ENCODE results near the gene WDFY1. TPM values are rescaled to one million over a fixed set of nuclear protein-coding genes. Genes with fewer than 3 reads are reported as not detected.

WDFY1 gene
- total and polyA plus RNA-seq, 2 donors (not counting 1 experiment from before 2014, with no cell fraction given), result 28.8 to 76.0 TPM

GRCh38 chr2:223900066-223900465 is 45.1 kb downstream of the WDFY1 start:
- WGBS (ENCODE audit: insufficient coverage), result no CpG with 5 or more reads among the region's 6 CpGs
- no peak overlapping the region for H3K9ac ChIP-seq (ENCODE audit: low read length)
- TF ChIP-seq CTCF (IDR thresholded peaks at IDR 0.05), result no peak
- TF ChIP-seq EZH2 (IDR thresholded peaks at IDR 0.05; ENCODE audit: borderline replicate concordance, insufficient read depth, low read depth, low read length, poor library complexity, severe bottlenecking), result no peak
- H4K20me1 ChIP-seq (ENCODE audit: control insufficient read depth, insufficient read depth, low read length, poor library complexity, severe bottlenecking), result no peaks in the 10 kb centered on the region
- intact Hi-C loops (cut with micrococcal nuclease), result no loop called here
- peaks cover 32 to 35% of the 10 kb centered on the region in 2 donors for H3K4me1 ChIP-seq (ENCODE audit: control insufficient read depth in 2 of 2, insufficient read depth in 2 of 2, low read length in 2 of 2)
- H3K4me2 ChIP-seq (replicated peaks; ENCODE audit: low read depth, low read length, poor library complexity, severe bottlenecking), result no peak overlapping the region
- H3K27ac ChIP-seq (ENCODE audit: low read length in 2 of 2), result no peak overlapping the region
- Mint-ChIP-seq H3K4me3 (no peak overlapping the region), H3K27ac (peak overlapping the region; percentile 3), H3K4me1 (peaks cover 42% of the 10 kb centered on the region), H3K27me3 (no peaks in the 10 kb centered on the region), H3K9me3 (ENCODE audit: insufficient read depth) (no peaks in the 10 kb centered on the region)
- peaks cover 9 to 14% of the 10 kb centered on the region in 2 experiments for H3K36me3 ChIP-seq (replicated peaks in 1 of 2; ENCODE audit: control extremely low read depth in 1 of 2, control insufficient read depth in 1 of 2, extremely low read depth in 1 of 2, insufficient read depth in 2 of 2, low read length in 1 of 2)
- no peaks in the 10 kb centered on the region for H3K27me3 ChIP-seq (replicated peaks in 1 of 4; ENCODE audit: control extremely low read depth in 1 of 4, control insufficient read depth in 3 of 4, insufficient read depth in 4 of 4, low read length in 3 of 4)
- DNase-seq, result no peak
- H3K4me3 ChIP-seq (ENCODE audit: control extremely low read depth in 1 of 5, extremely low read depth in 1 of 5, insufficient read depth in 1 of 5, low read depth in 2 of 5, low read length in 4 of 5), result no peak overlapping the region
- CTCF ChIA-PET, result interaction anchor here (1.4 to 2.1 kb wide), 2 partner anchors 29 to 70 kb away, joined by 5 to 8 read pairs; no protein-coding TSS in a partner anchor
- POLR2A ChIA-PET, result no interaction called here
- peaks cover 5% of the 10 kb centered on the region for H3K79me2 ChIP-seq (ENCODE audit: control insufficient read depth, insufficient read depth, low read length)
- no peak overlapping the region for H2AFZ ChIP-seq (ENCODE audit: insufficient read depth, low read depth, low read length, poor library complexity, severe bottlenecking)
- no peak for ATAC-seq (ENCODE audit: low read depth)
- H3K9me3 ChIP-seq (ENCODE audit: control extremely low read depth in 1 of 3, control insufficient read depth in 2 of 3, insufficient read depth in 1 of 3, low read length in 2 of 3), result no peaks in the 10 kb centered on the region

- Histone ChIP-seq H3K27me3 (replicated peaks in 1 of 4; ENCODE audit: control extremely low read depth in 1 of 4, control insufficient read depth in 3 of 4, insufficient read depth in 4 of 4, low read length in 3 of 4) (no peaks in the 10 kb centered on the region), H3K4me3 (ENCODE audit: control extremely low read depth in 1 of 5, extremely low read depth in 1 of 5, insufficient read depth in 1 of 5, low read depth in 2 of 5, low read length in 4 of 5) (no peak overlapping the region), H3K9me3 (ENCODE audit: control extremely low read depth in 1 of 3, control insufficient read depth in 2 of 3, insufficient read depth in 1 of 3, low read length in 2 of 3) (no peaks in the 10 kb centered on the region), H4K20me1 (ENCODE audit: control insufficient read depth, insufficient read depth, low read length, poor library complexity, severe bottlenecking) (no peaks in the 10 kb centered on the region), H3K27ac (ENCODE audit: low read length in 2 of 2) (peak overlapping the region; percentile 67 to 90), H3K36me3 (replicated peaks in 1 of 2; ENCODE audit: control extremely low read depth in 1 of 2, control insufficient read depth in 1 of 2, extremely low read depth in 1 of 2, insufficient read depth in 2 of 2, low read length in 1 of 2) (peaks cover 10 to 11% of the 10 kb centered on the region in 2 experiments), H3K79me2 (ENCODE audit: control insufficient read depth, insufficient read depth, low read length) (peaks cover 5% of the 10 kb centered on the region), H3K9ac (ENCODE audit: low read length) (no peak overlapping the region), H3K4me1 (ENCODE audit: control insufficient read depth in 2 of 2, insufficient read depth in 2 of 2, low read length in 2 of 2) (peaks cover 52 to 57% of the 10 kb centered on the region in 2 donors), H3K4me2 (replicated peaks; ENCODE audit: low read depth, low read length, poor library complexity, severe bottlenecking) (peak overlapping the region; percentile 29), H2AFZ (ENCODE audit: insufficient read depth, low read depth, low read length, poor library complexity, severe bottlenecking) (no peak overlapping the region)
- intact Hi-C loops (cut with micrococcal nuclease), result loop anchor here (2.0 to 10.0 kb wide), 4 partner anchors 13 to 1040 kb away; no protein-coding TSS in a partner anchor
- TF ChIP-seq EZH2 (IDR thresholded peaks at IDR 0.05; ENCODE audit: borderline replicate concordance, insufficient read depth, low read depth, low read length, poor library complexity, severe bottlenecking) (no peak), CTCF (IDR thresholded peaks at IDR 0.05) (no peak)
- no peak for ATAC-seq (ENCODE audit: low read depth)
- DNase-seq, result peak; percentile 30
- 71% methylated on average over 3 of the region's 5 CpGs for WGBS (ENCODE audit: insufficient coverage)
- Mint-ChIP-seq H3K27ac (peak overlapping the region; percentile 93), H3K9me3 (ENCODE audit: insufficient read depth) (no peaks in the 10 kb centered on the region), H3K27me3 (no peaks in the 10 kb centered on the region), H3K4me1 (peaks cover 62% of the 10 kb centered on the region), H3K4me3 (peak overlapping the region; percentile 13)
- ChIA-PET POLR2A (interaction anchor here (1.8 kb wide), 1 partner anchor 62 kb away, joined by 7 read pairs; no protein-coding TSS in a partner anchor), CTCF (interaction anchor here (0.6 to 1.9 kb wide), 4 partner anchors 47 to 96 kb away, joined by 3 to 7 read pairs (median 5); partner anchors contain the start of gene WDFY1)
Measured at GRCh38 chr2:223897669-223898330, 47.3 kb downstream of the WDFY1 start.

All from B cell (primary cell).